NCI-H1417 treated with DMSO at 0.1 percent for 48 hours (cell line): ENCODE data around the gene NHS.
"Not testable (repeated sequence)": the region's sequence is repeated elsewhere in the genome, so short reads cannot be mapped to it uniquely, and the experiment has no call there.

ENCODE experiments used
- DNase-seq: peaks from one replicate; lab custom pipeline; 2025; lab: John Stamatoyannopoulos, UW

Gene NHS

GRCh38 chrX:17549107-17549651 is 174.2 kb downstream of the NHS start:
- no peak for DNase-seq

GRCh38 chrX:17550011-17550410 is 175.0 kb downstream of the NHS start:
- no peak for DNase-seq

- no peak for DNase-seq
Observed at GRCh38 chrX:17552044-17552650, 177.1 kb downstream of the NHS start.

- no peak for DNase-seq
Observed at GRCh38 chrX:17553469-17553868, 178.5 kb downstream of the NHS start.

GRCh38 chrX:17553961-17554482 is 179.0 kb downstream of the NHS start:
- no peak for DNase-seq

GRCh38 chrX:17554914-17555313 is 179.9 kb downstream of the NHS start:
- DNase-seq, result no peak

- no peak for DNase-seq
Observed at GRCh38 chrX:17555846-17556245, 180.8 kb downstream of the NHS start.

- no peak for DNase-seq
Observed at GRCh38 chrX:17559728-17560379, 184.9 kb downstream of the NHS start.

- DNase-seq, result no peak
Observed at GRCh38 chrX:17560385-17560784, 185.4 kb downstream of the NHS start.

GRCh38 chrX:17563076-17563475 is 188.1 kb downstream of the NHS start:
- no peak for DNase-seq

- DNase-seq, result no peak
Observed at GRCh38 chrX:17563515-17563914, 188.5 kb downstream of the NHS start.

- DNase-seq, result no peak
Observed at GRCh38 chrX:17564689-17565409, 189.8 kb downstream of the NHS start.

GRCh38 chrX:17566740-17567139 is 191.7 kb downstream of the NHS start:
- DNase-seq, result no peak

- no peak for DNase-seq
Observed at GRCh38 chrX:17567187-17567586, 192.2 kb downstream of the NHS start.

- no peak for DNase-seq
Observed at GRCh38 chrX:17567821-17568220, 192.8 kb downstream of the NHS start.

GRCh38 chrX:17568804-17569203 is 193.8 kb downstream of the NHS start:
- DNase-seq, result not testable (repeated sequence)

GRCh38 chrX:17579026-17579425 is 204.0 kb downstream of the NHS start:
- DNase-seq, result no peak

- DNase-seq, result no peak
Observed at GRCh38 chrX:17580539-17581152, 205.6 kb downstream of the NHS start.

GRCh38 chrX:17581641-17582040 is 206.6 kb downstream of the NHS start:
- no peak for DNase-seq

- DNase-seq, result no peak
Observed at GRCh38 chrX:17584248-17584681, 209.3 kb downstream of the NHS start.

GRCh38 chrX:17585006-17585405 is 210.0 kb downstream of the NHS start:
- DNase-seq, result no peak

- no peak for DNase-seq
Observed at GRCh38 chrX:17587366-17587765, 212.4 kb downstream of the NHS start.
